RWPE2 (cell line): ENCODE results near the gene RERE.

Source experiments
- ATAC-seq: fragments of 200-7000 bp; cut with Tn5 transposase; 3 replicates; pipeline ENCODE4 v1.9.1; 2021; ENCODE audit warnings: low read depth
- DNase-seq: peaks from one replicate; pipeline ENCODE4 v3.0.0-alpha.2; 2020; ENCODE audit warnings: low spot score
- H3K27ac ChIP-seq: fragments of 450-650 bp; 2 replicates; pipeline ENCODE4 v1.5.1; 2017; ENCODE audit warnings: mild to moderate bottlenecking; ENCODE audit not compliant: poor library complexity, severe bottlenecking
- H3K27me3 ChIP-seq: fragments of 250-450 bp; sonication (Bioruptor Pico); 2 replicates; pipeline ENCODE4 v1.5.1; 2021; ENCODE audit warnings: mild to moderate bottlenecking, moderate library complexity; ENCODE audit not compliant: insufficient read depth, poor library complexity, severe bottlenecking
- H3K36me3 ChIP-seq: fragments of 250-450 bp; sonication (Bioruptor Pico); 2 replicates; pipeline ENCODE4 v1.5.1; 2020; ENCODE audit warnings: low read depth, mild to moderate bottlenecking, moderate library complexity
- H3K4me1 ChIP-seq: fragments of 250-450 bp; sonication (Bioruptor Pico); 2 replicates; pipeline ENCODE4 v1.5.1; 2021; ENCODE audit warnings: mild to moderate bottlenecking, moderate library complexity; ENCODE audit not compliant: insufficient read depth, poor library complexity, severe bottlenecking
- H3K4me3 ChIP-seq: fragments of 250-450 bp; sonication (Bioruptor Pico); 2 replicates; pipeline ENCODE4 v1.5.1; 2021; ENCODE audit warnings: mild to moderate bottlenecking, moderate library complexity; ENCODE audit not compliant: severe bottlenecking
- H3K9me3 ChIP-seq: fragments of 250-450 bp; sonication (Bioruptor Pico); 2 replicates; pipeline ENCODE4 v1.5.1; 2021; ENCODE audit warnings: mild to moderate bottlenecking, moderate library complexity; ENCODE audit not compliant: severe bottlenecking
- CTCF ChIP-seq: fragments of 450-650 bp; IDR thresholded peaks from one replicate; pipeline ENCODE4 v1.5.1; 2017; ENCODE audit warnings: mild to moderate bottlenecking, moderate library complexity; ENCODE audit not compliant: poor library complexity, severe bottlenecking

Gene RERE

GRCh38 chr1:8661185-8662110 is 156.0 kb downstream of the RERE start:
- no peaks in the 10 kb centered on the region for H3K27me3 ChIP-seq
- H3K4me1 ChIP-seq, result peaks cover 40% of the 10 kb centered on the region
- no peaks in the 10 kb centered on the region for H3K36me3 ChIP-seq
- ATAC-seq (peak; percentile 79), DNase-seq (no peak)
- TF ChIP-seq CTCF, result no peak
- H3K9me3 ChIP-seq, result no peaks in the 10 kb centered on the region
- no peak overlapping the region for H3K4me3 ChIP-seq
- peak overlapping the region; percentile 98 for H3K27ac ChIP-seq

GRCh38 chr1:8660411-8660828 is 157.0 kb downstream of the RERE start:
- no peaks in the 10 kb centered on the region for H3K36me3 ChIP-seq
- DNase-seq (no peak), ATAC-seq (peak; percentile 77)
- no peaks in the 10 kb centered on the region for H3K9me3 ChIP-seq
- no peak overlapping the region for H3K4me3 ChIP-seq
- peak overlapping the region; percentile 98 for H3K27ac ChIP-seq
- H3K4me1 ChIP-seq, result peaks cover 39% of the 10 kb centered on the region
- TF ChIP-seq CTCF, result no peak
- no peaks in the 10 kb centered on the region for H3K27me3 ChIP-seq

- H3K4me1 ChIP-seq, result peaks cover 39% of the 10 kb centered on the region
- no peak for TF ChIP-seq CTCF
- no peaks in the 10 kb centered on the region for H3K27me3 ChIP-seq
- H3K36me3 ChIP-seq, result no peaks in the 10 kb centered on the region
- H3K4me3 ChIP-seq, result no peak overlapping the region
- no peaks in the 10 kb centered on the region for H3K9me3 ChIP-seq
- H3K27ac ChIP-seq, result peak overlapping the region; percentile 98
- ATAC-seq (no peak), DNase-seq (no peak)
These were observed 157.8 kb downstream of the RERE start for GRCh38 chr1:8659593-8659992.

- ATAC-seq (no peak), DNase-seq (no peak)
- Histone ChIP-seq H3K27me3 (no peaks in the 10 kb centered on the region), H3K36me3 (no peaks in the 10 kb centered on the region), H3K4me1 (no peaks in the 10 kb centered on the region), H3K9me3 (no peaks in the 10 kb centered on the region), H3K4me3 (no peak overlapping the region), H3K27ac (no peak overlapping the region)
- no peak for TF ChIP-seq CTCF
These were observed 163.6 kb downstream of the RERE start for GRCh38 chr1:8653878-8654277.
